A204.1 (cell line): Measurements from ENCODE around the gene USP8.
"Not testable (repeated sequence)": the region's sequence is repeated elsewhere in the genome, so short reads cannot be mapped to it uniquely, and the experiment has no call there.

Source experiments
- FAIRE-seq: peaks from 2 replicates; lab custom pipeline; 2012; peaks lifted over from hg19 to GRCh38; lab: Jason Lieb, UNC

Gene USP8

GRCh38 chr15:50452927-50453326, 28.7 kb downstream of the USP8 start:
- no peak for FAIRE-seq

GRCh38 chr15:50458348-50459112, 34.3 kb downstream of the USP8 start:
- no peak for FAIRE-seq

GRCh38 chr15:50463423-50464358, 39.5 kb downstream of the USP8 start:
- no peak for FAIRE-seq

GRCh38 chr15:50471072-50471471, 46.9 kb downstream of the USP8 start:
- no peak for FAIRE-seq

- no peak for FAIRE-seq
Observed at GRCh38 chr15:50476143-50476542, 51.9 kb downstream of the USP8 start.

- no peak for FAIRE-seq
Observed at GRCh38 chr15:50484781-50485180, 60.6 kb downstream of the USP8 start.

GRCh38 chr15:50485389-50485788, 61.2 kb downstream of the USP8 start:
- no peak for FAIRE-seq

- no peak for FAIRE-seq
Observed at GRCh38 chr15:50487287-50487686, 63.1 kb downstream of the USP8 start.

- FAIRE-seq = no peak
Observed at GRCh38 chr15:50493625-50494024, 69.4 kb downstream of the USP8 start.

- not testable (repeated sequence) for FAIRE-seq
Observed at GRCh38 chr15:50494547-50494946, 70.3 kb downstream of the USP8 start.

GRCh38 chr15:50496692-50497091, 72.5 kb downstream of the USP8 start:
- FAIRE-seq = no peak

GRCh38 chr15:50500352-50500751, 76.1 kb downstream of the USP8 start:
- no peak for FAIRE-seq

- no peak for FAIRE-seq
Observed at GRCh38 chr15:50501815-50502214, 77.6 kb downstream of the USP8 start.

- FAIRE-seq = no peak
Observed at GRCh38 chr15:50503144-50503543, 78.9 kb downstream of the USP8 start.

- FAIRE-seq = not testable (repeated sequence)
Observed at GRCh38 chr15:50505656-50506055, 81.5 kb downstream of the USP8 start.

GRCh38 chr15:50506121-50506520, 81.9 kb downstream of the USP8 start:
- FAIRE-seq = no peak

GRCh38 chr15:50513001-50513400, 88.8 kb downstream of the USP8 start:
- no peak for FAIRE-seq

- FAIRE-seq = no peak
Observed at GRCh38 chr15:50519740-50520425, 95.7 kb downstream of the USP8 start.

GRCh38 chr15:50523851-50524251, 99.6 kb downstream of the USP8 start:
- FAIRE-seq = no peak

- no peak for FAIRE-seq
Observed at GRCh38 chr15:50531163-50531562, 107.0 kb downstream of the USP8 start.

GRCh38 chr15:50531766-50532165, 107.6 kb downstream of the USP8 start:
- FAIRE-seq = no peak

GRCh38 chr15:50542887-50543210, 118.6 kb downstream of the USP8 start:
- no peak for FAIRE-seq

GRCh38 chr15:50543556-50543955, 119.4 kb downstream of the USP8 start:
- no peak for FAIRE-seq
